Dedifferentiated amniotic fluid mesenchymal stem cell (primary cell): Measurements from ENCODE around the gene CARNS1.

Experiments used
- DNase-seq: peaks from one replicate; pipeline ENCODE4 v3.0.0-alpha.2; 2016; ENCODE audit errors: extremely low spot score

Gene CARNS1, protein sequence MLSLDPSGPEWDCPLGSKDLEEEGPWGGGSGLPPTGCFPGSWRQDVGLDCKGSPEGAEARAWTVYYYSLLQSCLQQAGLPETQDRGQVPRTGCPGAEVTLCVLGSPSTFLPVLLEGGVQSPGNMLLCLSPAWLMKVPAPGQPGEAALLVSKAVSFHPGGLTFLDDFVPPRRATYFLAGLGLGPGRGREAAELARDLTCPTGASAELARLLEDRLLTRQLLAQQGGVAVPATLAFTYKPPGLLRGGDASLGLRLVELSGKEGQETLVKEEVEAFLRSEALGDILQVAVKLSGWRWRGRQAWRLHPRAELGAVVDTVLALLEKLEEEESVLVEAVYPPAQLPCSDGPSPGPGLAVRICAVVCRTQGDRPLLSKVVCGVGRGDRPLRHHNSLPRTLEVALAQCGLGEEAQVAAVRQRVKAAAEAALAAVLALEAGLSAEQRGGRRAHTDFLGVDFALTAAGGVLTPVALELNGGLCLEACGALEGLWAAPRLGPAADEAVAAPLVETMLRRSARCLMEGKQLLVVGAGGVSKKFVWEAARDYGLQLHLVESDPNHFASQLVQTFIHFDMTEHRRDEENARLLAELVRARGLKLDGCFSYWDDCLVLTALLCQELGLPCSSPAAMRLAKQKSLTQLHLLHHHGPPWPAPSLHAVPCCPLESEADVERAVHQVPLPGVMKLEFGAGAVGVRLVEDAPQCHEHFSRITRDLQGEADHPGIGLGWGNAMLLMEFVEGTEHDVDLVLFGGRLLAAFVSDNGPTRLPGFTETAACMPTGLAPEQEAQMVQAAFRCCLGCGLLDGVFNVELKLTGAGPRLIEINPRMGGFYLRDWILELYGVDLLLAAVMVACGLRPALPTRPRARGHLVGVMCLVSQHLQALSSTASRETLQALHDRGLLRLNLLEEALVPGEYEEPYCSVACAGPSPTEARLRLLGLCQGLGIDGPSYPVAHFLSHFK

DNA sequence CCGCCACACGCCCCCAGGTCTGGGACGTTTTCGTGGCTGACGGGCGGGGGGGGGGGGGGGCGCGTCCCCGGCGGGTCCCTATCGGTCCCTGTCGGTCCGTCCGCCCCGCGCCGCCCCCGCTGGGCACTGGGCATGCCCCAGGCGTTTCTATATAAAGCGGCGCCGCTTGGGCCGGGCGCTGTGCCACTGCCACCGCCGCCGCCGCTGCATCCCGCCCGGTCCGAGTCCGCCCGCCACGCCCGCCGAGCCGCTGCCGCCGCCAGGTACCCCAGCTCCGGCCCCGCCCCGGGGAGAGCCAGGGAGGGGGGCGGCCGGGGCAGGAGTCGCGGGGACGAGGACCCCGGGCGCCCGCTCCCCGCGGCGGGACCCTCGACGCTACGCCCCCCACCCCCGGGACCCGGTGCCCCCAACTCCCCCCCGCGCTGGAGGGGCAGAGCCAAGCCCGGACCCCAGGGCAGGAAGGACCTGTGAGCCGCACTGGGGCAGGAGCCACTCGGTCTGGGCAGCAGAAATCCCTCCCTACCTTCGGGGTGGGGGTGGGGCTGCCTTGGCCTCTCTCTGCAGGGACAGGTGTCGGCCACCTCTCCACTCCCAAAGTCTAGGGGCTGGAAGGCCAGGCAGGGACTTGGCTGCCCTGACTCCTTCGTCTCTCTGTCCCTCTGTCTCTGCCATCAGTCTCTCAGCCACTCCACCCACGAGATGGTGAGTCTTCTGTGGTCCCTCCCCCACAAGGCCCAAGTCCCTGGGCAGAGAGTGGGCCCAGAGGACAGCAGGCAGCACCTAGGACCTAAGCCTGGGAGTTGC, at the start of gene CARNS1:
Gene CARNS1, plus strand, starts transcription at position 178 of the 804 bp plus-strand sequence. Its CDS starts 522 bp downstream, at position 700.
- no peak for DNase-seq

DNA sequence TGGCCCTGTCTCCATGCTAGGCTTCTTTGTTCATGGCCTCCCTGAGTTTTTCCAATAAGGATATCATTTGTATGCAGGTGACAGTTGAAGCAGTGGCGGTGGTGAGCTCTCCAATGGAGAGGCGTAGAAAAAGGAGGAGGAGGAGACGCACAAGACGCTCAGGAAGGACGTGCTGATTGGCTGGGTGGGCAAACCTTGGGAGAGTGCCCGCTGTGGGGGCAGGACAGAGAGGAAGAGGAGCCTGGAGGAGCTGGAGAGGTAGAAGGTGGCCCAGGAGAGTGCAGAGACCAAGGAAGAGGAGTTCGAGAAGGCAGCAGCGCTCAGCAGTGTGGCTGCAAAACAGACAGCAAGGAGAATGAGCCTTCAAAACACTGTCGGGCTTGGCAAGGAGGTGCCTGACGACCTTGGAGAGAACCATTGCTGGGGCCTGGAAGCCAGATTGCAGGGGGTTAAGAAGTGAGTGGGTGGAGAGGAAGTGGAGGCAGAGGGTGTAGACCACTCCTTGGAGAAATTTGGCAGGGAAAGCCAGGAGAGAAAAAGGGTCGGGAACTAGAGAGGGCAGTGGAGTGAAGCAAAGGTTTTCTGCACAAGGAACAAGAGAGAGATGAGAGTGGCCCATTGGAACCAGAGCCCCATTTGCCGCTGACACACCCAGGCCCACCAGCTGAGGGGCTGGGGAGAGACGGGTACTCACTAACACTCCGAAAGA, 49.6 kb upstream of the CARNS1 start:
- no peak for DNase-seq

DNA sequence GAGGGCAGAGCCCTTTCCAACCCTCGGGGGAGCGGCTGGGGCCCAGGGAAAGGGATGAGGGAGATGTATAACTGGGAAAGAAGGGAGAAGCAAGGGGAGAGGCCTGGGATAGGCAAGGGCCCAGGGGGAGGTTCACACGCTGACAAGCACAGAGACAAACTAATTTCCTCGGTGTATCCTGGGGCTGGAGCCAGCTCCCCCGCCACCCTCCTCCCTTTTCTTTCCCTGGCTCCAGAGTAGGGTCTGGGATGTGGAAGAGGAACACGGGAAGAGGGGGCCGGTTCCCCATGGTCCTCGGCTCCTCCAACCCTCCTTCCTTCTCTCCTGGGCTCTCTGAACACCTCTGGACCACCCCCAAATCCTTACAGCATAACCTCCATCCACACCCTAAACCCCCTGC, 48.9 kb upstream of the CARNS1 start:
- no peak for DNase-seq

DNA sequence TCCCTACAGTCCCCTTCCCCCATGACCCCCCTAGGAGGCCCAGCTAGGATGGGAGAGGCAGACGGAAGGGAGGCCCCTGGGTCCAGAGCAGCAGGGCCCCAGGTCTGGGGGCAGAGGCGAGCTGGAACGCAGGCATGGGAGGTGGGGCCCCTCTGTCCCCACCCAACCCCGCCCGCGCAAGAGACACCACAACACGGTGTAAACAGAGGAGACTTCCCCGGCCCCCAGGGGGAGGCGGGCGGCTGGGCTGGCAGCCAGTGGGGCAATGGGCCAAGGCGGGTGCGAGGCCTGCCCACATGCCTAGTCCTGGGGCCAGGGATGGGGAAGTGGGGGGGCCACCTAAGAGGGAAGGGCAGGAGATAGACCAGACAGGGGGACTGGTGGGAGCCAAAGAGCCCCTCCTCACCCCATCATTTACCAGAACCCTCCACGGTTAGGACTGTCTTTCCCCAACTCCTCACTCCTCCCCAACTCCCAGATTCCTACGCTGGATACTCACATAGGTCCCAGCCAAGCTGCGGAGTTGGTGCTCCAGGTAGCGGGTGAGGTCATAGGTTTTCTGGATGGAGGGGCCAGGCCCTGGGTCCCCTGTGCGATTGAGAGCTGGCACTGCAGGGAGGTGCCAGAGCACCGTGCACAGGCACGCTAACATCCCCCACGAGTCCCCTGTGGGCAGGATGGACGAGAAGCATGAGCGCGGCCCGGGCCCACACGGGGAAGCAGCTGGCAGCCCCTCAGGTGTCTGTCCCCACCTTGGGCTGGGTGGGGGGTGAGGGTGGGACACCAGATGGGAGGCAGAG, 48.3 kb upstream of the CARNS1 start:
- no peak for DNase-seq

DNA sequence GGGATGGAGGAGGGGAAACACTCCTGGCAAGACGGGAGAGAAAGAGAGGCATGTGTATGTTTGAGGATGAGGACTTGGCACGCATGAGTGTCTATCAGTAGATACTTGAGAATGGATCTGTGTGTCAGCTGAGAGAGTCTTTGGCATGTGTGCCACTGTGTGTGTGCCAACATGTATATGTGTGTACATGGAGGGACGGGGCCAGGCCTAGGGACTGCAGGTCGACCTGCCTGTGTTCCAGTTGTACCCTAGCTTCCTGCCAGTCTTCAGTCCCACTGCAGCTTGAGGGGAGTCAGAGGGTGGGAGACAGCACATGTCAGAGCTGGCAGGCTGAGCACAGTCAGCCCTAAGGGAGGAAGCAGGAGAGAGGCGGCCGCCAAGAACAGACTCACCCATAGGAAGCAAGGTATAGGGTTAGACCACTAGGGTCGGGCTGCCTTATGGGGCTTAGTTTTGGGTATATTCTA, 47.7 kb upstream of the CARNS1 start:
- DNase-seq, result no peak

DNA sequence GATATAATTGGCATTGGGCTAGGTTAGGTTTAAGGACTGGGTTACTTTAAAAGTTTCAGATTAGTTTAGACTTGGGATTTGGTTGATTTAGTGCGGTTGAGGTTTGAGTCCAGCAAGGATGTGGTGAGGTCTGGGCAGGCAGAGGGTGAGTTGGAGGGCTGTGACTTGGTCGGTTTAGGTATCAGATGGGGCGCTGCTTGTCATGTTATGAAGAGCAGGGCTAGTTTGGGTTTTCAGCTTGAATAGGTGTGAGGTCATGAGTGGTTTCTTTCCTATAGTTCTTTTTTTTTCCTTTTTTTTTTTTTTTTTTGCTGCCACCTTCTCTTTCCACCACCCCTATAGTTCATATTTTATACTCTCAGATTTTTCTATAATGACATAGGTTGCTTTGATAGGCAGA, 46.9 kb upstream of the CARNS1 start:
- no peak for DNase-seq

DNA sequence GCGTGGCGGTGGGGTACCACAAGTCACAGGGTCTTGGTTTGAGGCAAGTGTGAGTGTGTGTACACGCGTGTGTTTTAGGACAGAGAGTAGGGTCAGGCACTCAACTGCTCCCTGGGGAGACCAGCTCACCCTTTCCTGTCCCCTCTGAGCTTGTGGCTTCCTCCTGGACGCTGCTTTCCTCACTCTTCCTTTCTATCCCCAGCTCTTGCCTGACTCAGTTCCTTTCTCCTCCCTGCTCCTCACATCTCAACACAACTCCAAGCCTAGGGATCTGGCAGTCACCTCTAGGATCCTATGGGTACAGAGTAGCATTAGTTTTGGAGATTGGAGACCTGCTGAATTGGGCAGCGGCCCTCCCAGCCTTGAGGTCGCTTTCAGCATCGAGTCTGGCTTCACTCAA, 46.2 kb upstream of the CARNS1 start:
- DNase-seq, result no peak

DNA sequence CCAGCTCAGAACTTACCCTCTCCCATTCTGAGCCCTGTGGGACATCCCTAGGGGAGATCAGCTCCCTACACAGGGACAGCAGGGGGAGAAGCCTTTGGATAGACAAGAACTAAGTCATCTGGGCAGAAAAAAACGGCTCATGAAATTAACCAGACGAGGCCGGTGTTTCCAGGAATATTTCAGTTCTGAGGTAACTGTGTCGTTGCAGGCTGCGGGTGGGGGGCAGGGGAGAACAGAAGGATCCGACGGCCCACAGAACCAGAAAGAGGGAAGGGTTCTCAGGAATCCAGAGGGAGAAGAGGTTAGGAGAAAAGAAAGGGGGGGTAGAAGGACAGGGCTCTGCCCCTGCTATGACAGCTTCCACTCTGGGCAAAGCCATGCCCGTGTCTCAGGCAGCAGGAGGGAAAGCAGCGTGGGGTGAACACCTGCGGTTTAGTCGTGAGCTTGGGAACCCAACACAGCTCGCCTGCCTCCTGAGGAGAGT, 45.6 kb upstream of the CARNS1 start:
- DNase-seq, result no peak

DNA sequence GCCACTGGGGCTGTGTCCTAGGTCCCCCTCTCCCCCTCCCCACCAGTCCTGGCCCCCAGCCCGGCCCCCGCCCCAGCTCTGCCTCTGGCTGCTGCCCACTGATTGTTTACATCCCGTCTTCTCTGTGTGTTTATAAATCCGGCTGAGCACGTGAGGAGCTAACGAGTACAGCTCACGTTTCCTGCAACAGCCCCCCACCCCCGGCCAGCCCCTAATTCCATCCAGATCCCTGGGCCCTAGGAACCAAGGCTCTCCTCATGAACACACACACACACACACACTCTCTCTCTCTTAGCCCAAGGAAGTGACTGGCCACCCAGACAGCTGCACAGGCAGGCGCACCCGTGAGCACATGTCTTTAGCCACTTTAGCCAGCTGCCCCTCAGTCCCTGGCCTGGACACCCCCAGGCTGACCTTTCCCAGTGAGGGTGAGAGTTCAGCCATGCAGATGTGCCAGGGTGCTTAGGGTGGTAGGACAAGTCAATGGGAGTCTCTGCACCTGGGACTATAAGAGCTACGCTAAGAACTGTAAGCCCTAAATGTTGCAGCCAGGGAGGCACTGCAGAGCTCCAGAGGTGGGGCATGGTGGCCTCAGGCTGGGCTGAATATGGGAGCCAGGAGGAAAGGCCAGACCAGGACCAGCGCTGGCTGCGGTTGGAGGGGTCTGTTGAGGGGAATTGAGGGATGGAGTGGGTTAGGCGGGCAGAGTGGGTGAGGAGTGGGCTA, 45.0 kb upstream of the CARNS1 start:
- no peak for DNase-seq

DNA sequence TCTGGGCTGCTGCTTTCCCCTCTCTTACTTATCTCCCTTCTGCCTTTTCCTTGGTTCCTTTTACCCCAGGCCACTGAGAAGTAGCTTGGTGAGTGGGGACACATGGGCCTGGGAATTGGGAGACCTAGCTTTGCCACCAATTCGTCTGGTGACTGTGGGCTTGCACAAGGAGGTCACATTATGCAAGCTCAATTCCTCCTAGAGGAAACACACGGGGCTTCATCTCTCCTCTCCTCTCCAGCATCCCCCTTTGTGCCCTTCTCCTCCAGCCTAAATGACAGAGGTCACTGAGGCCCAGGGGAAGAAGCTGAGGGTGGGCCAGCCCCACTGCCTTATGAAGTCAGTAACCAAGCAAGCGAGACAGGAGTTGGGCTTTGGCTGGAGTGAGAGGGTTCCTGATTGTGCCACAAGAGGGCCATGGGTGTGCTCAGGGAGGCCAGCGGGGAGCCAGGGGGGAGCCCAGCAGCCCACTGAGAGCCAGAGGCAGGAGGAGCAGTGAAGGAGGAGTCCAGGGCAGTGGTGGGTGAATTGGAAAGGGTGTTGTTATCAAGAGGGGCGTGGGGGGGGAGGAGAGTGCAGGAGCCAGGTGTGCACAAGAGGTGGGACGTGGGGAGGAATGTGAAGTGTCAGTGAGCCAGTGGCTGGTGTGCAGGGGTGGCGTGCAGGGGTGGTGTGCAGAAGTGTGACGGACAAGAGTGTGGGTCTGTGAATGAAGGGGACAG, 44.1 kb upstream of the CARNS1 start:
- peak; percentile 45 for DNase-seq

DNA sequence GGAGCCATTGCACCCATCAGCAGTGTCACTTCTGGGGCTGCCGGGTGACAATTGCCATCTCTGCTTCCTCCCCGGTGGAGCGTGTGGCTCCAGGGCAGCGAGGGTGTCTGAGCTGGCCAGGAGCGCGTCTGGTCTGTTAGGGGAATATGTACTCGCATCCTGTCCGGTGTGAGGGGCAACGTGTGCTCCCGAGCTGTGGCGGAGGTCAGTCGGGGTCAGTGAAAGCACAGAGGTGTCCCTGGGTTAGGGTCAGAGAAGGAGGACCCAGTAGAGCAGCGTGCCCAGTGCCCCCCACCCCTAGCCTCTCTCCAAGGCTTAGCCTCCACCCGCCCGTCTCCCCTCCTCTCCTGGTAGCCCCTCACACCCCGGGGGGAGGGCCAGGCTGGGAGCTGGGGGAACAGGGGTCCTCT, 43.6 kb upstream of the CARNS1 start:
- DNase-seq, result no peak

DNA sequence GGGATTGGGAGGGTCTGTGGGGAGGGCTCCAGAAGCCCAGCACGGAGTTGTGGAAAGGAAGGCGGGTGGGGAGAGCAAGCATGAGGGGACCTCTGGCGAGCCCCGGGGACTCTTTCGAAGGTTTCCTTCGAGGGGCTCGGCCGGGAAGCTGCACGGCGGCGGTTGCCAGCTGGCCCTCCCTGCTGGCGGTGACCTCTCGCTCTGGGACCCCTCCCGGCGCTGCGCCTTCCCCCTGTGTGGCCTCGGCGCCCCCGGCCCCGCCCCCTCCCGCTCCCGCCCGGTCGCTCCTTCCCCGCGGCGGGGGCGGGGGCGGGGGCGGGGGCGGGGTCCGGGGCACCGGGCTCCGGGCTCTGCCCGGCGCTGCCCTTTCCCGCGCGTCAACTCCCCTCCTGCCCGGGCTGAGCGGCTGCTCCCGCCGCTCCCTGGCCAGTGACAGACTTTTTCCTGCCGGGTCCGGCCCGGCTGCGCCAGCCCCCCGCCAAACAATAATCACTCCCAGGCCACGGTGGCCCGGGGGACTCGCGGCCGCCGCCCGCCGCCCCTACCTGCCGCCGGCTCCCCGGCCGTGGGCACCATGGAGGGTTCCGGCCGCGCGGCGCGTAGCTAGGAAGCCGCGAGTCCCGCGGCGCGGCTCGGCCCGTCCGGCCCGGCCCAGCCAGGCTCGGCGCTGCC, 43.0 kb upstream of the CARNS1 start:
- no peak for DNase-seq

DNA sequence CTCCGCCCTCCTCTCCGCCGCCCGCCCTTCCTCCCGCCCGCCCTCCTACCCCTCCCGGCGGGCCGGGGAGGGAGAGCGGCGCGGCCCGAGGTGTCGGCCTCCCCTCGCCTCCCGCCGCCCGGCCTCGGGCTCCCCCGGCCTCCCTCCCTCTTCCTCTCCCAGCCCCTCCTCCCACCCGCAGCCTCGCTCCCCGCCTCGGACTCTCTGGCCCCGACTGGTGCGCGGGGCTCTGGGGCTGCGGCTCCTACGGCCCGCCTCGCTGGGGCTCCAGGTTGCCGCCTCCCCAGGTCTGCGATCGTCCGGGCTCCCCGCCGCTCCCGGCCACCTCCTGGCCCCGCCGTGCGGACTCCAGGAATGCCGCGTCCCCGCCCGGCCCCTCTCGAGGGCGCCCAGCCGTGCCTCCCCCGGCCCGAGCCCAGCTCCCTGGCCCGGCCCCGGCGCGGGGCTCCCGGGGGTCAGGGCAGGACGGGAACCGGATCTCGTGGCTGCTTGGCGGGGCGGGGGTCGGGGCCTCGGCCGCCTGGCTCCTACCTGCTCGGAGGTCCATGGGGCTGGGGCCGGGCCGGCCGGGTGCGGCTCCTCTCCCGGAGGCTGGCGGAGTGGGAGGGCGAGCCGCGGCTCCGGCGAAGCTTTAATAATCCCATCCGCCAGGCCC, 42.4 kb upstream of the CARNS1 start, which contains the start of gene CLCF1:
Gene CLCF1, minus strand, starts transcription at position 606 of the 655 bp plus-strand sequence. Its CDS starts 59 bp downstream, at position 547.
- DNase-seq, result no peak

DNA sequence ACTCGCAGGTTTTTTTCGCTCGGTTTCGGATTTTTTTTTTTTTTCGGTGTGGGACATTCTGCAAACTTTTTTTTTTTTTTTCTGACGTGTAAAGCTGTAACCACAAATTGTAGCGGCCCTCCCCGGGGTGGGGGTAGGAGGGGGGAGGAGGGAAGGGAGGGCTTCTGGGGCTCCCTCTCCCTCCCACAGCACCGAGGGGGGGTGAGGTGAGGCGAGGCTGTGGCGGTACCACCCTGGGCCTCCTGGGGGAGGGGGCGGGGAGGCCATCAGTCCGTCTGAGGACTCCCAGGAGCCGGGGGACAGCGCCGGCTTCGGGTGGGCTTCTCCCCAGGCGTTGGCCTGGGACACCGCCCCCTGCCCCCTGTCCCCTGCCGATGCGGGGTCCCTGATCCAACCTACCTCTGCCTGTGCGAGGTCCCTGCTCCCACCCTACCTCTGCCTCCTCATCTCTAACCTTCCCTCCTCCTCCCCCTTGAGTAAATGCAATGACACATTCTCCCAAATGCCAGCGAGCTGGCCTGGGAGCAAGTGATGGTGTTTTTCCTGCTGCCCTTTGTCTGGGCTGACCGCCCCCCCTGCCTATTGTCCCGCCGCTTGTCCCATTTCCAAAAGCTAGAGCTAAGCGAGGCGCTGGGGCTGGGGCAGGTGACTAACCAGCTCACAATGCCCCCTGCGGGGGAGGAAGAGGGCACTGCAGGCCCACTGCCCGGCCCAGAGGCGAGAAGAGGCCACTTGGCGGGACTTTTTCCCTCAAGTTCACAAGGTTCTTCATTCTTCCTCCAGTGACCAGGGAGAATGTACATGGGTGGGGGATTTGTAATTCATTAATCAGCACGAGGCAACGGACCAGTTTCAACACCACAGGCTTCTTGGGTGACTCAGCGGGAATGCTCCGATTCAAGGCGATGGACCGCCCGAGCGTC, 41.6 kb upstream of the CARNS1 start:
- DNase-seq, result peak; percentile 77

DNA sequence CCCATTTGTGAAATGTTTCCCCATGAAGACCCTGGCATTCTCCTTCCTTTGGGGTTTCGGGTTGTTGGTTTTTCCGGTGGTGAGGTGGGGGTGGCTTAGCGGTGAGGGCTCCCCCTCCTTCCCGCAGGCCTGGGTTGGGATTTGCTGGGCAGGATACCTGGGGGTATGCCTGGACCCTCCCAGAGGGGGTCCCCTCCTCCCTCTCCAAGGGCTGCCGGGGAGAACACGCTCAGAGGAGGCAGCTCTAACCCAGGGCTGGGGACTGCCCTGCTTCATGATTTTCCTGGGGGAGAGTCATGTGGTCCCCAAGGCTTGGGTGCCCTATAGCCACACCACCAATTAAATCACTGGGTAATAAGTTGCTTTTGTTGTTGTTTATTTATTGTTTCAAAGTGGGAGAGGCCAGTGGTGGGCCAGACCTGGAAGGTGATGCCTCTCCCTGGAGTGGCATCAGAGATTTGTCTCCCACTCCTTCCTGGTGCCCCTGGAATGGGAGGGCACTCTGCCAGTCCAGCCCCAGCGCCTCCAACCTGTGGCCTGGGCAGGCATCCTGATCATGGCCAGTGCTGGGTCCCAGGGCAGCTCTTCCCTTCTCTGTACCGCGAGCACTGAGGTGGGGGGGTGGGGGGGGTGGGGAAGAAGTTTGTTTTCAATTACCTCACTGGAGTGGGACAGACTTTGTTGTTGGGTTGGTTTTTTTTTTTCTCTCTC, 40.8 kb upstream of the CARNS1 start:
- no peak for DNase-seq
